Measurements from ENCODE around the gene FBXO10. TPM values are rescaled to one million over a fixed set of nuclear protein-coding genes. Genes with fewer than 3 reads are reported as not detected.

The FBXO10 gene
- total RNA-seq, 1 donor: 28.6 TPM

GRCh38 chr9:37619806-37620205, 43.6 kb upstream of the FBXO10 start:
- no peaks in the 10 kb centered on the region for H3K79me2 ChIP-seq (ENCODE audit: insufficient read depth, low read length)
- H3K27me3 ChIP-seq (ENCODE audit: insufficient read depth, low read length): peaks cover 2% of the 10 kb centered on the region
- TF ChIP-seq, protein P1, sequence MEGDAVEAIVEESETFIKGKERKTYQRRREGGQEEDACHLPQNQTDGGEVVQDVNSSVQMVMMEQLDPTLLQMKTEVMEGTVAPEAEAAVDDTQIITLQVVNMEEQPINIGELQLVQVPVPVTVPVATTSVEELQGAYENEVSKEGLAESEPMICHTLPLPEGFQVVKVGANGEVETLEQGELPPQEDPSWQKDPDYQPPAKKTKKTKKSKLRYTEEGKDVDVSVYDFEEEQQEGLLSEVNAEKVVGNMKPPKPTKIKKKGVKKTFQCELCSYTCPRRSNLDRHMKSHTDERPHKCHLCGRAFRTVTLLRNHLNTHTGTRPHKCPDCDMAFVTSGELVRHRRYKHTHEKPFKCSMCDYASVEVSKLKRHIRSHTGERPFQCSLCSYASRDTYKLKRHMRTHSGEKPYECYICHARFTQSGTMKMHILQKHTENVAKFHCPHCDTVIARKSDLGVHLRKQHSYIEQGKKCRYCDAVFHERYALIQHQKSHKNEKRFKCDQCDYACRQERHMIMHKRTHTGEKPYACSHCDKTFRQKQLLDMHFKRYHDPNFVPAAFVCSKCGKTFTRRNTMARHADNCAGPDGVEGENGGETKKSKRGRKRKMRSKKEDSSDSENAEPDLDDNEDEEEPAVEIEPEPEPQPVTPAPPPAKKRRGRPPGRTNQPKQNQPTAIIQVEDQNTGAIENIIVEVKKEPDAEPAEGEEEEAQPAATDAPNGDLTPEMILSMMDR (IDR thresholded peaks at IDR 0.05; ENCODE audit: extremely low read depth, low read depth, low read length): no peak
- no peaks in the 10 kb centered on the region for H4K20me1 ChIP-seq (ENCODE audit: insufficient read depth, low read length)
- no peak overlapping the region for H3K27ac ChIP-seq (ENCODE audit: low read depth, low read length)
- H2AFZ ChIP-seq (ENCODE audit: low read length): no peak overlapping the region
- H3K4me2 ChIP-seq (ENCODE audit: insufficient read depth, low read length): no peak overlapping the region
- no peak overlapping the region for H3K4me3 ChIP-seq (ENCODE audit: insufficient read depth, low read length)
- H3K4me1 ChIP-seq (ENCODE audit: insufficient read depth, low read length): peaks cover 13% of the 10 kb centered on the region
- DNase-seq (ENCODE audit: insufficient read length, low spot score, missing footprints): no peak
- no peaks in the 10 kb centered on the region for H3K9me3 ChIP-seq (ENCODE audit: low read depth, low read length)
- no peaks in the 10 kb centered on the region for H3K36me3 ChIP-seq (ENCODE audit: insufficient read depth, low read length)

- H3K9me3 ChIP-seq (ENCODE audit: low read depth, low read length): no peaks in the 10 kb centered on the region
- TF ChIP-seq, protein P1 (IDR thresholded peaks at IDR 0.05; ENCODE audit: extremely low read depth, low read depth, low read length): no peak
- peak overlapping the region; percentile 44 for H3K27ac ChIP-seq (ENCODE audit: low read depth, low read length)
- peak overlapping the region; percentile 13 for H2AFZ ChIP-seq (ENCODE audit: low read length)
- peak overlapping the region; percentile 20 for H3K4me2 ChIP-seq (ENCODE audit: insufficient read depth, low read length)
- no peaks in the 10 kb centered on the region for H3K79me2 ChIP-seq (ENCODE audit: insufficient read depth, low read length)
- no peaks in the 10 kb centered on the region for H3K36me3 ChIP-seq (ENCODE audit: insufficient read depth, low read length)
- DNase-seq (ENCODE audit: insufficient read length, low spot score, missing footprints): no peak
- H4K20me1 ChIP-seq (ENCODE audit: insufficient read depth, low read length): no peaks in the 10 kb centered on the region
- H3K4me3 ChIP-seq (ENCODE audit: insufficient read depth, low read length): no peak overlapping the region
- peaks cover 4% of the 10 kb centered on the region for H3K27me3 ChIP-seq (ENCODE audit: insufficient read depth, low read length)
- H3K4me1 ChIP-seq (ENCODE audit: insufficient read depth, low read length): peaks cover 13% of the 10 kb centered on the region
These were observed 42.6 kb upstream of the FBXO10 start for GRCh38 chr9:37618817-37619216.

DNA sequence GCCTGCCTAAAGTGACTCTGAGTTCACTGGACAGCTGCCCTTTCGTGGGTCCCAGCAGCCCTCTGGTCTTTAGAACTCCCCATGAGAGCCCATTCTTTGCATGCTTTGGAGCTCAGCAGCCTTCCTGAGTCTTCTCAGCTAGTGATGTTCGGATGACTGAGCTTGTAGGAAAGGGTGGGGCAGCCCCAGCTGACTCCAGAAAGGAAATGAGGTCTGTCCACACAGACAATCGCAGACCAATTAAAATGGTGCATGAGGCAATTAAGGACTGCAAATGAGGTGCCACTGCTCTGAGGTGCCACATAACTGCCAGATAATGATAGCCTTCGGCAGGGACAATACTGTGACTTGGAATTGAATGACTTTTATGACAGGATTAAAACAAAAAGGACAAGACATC, 41.7 kb upstream of the FBXO10 start:
- no peak for DNase-seq (ENCODE audit: insufficient read length, low spot score, missing footprints)
- TF ChIP-seq, protein P1 (IDR thresholded peaks at IDR 0.05; ENCODE audit: extremely low read depth, low read depth, low read length): no peak
- Histone ChIP-seq H3K9me3 (ENCODE audit: low read depth, low read length) (no peaks in the 10 kb centered on the region), H3K27me3 (ENCODE audit: insufficient read depth, low read length) (peaks cover 6% of the 10 kb centered on the region), H3K36me3 (ENCODE audit: insufficient read depth, low read length) (no peaks in the 10 kb centered on the region), H3K4me1 (ENCODE audit: insufficient read depth, low read length) (peaks cover 13% of the 10 kb centered on the region), H2AFZ (ENCODE audit: low read length) (peak overlapping the region; percentile 40), H3K4me3 (ENCODE audit: insufficient read depth, low read length) (no peak overlapping the region), H3K79me2 (ENCODE audit: insufficient read depth, low read length) (no peaks in the 10 kb centered on the region), H3K4me2 (ENCODE audit: insufficient read depth, low read length) (peak overlapping the region; percentile 20), H3K27ac (ENCODE audit: low read depth, low read length) (peak overlapping the region; percentile 44), H4K20me1 (ENCODE audit: insufficient read depth, low read length) (no peaks in the 10 kb centered on the region)

DNA sequence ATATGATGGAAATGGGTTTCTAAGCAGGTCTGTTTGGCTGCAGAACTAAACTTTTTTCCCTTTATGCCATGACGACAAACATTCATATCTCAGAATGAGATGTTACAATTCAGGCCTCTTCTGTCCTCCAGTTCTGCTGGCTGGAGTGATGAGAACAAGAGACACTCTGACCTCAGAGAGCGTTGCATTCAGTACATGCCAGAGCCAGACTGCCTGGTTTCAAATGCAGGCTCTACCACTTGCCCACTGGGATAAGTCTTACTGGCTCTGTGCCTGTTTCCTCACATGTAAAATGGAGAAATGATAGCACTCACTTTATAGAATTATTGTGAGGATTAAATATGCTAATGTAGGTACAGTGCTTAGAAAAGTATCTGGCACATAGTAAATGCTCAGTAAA, 41.0 kb upstream of the FBXO10 start:
- Histone ChIP-seq H3K9me3 (ENCODE audit: low read depth, low read length) (no peaks in the 10 kb centered on the region), H3K4me1 (ENCODE audit: insufficient read depth, low read length) (peaks cover 13% of the 10 kb centered on the region), H3K4me2 (ENCODE audit: insufficient read depth, low read length) (no peak overlapping the region), H2AFZ (ENCODE audit: low read length) (no peak overlapping the region), H3K4me3 (ENCODE audit: insufficient read depth, low read length) (no peak overlapping the region), H3K36me3 (ENCODE audit: insufficient read depth, low read length) (no peaks in the 10 kb centered on the region), H3K27me3 (ENCODE audit: insufficient read depth, low read length) (peaks cover 7% of the 10 kb centered on the region), H3K27ac (ENCODE audit: low read depth, low read length) (no peak overlapping the region), H4K20me1 (ENCODE audit: insufficient read depth, low read length) (no peaks in the 10 kb centered on the region), H3K79me2 (ENCODE audit: insufficient read depth, low read length) (no peaks in the 10 kb centered on the region)
- DNase-seq (ENCODE audit: insufficient read length, low spot score, missing footprints): no peak
- TF ChIP-seq, protein P1 (IDR thresholded peaks at IDR 0.05; ENCODE audit: extremely low read depth, low read depth, low read length): no peak
